GM19035 (cell line): ENCODE data around the gene ZNF578.
A peak's percentile ranks its signal among the peaks of the same experiment; 100 is the strongest.
"Not testable (repeated sequence)": the region's sequence is repeated elsewhere in the genome, so short reads cannot be mapped to it uniquely, and the experiment has no call there.

Experiments
- ATAC-seq: cut with Tn5 transposase; IDR thresholded peaks from one replicate; pipeline ENCODE4 v1.9.1; 2021; ENCODE audit not compliant: unreplicated experiment

ZNF578 gene

GRCh38 chr19:52507266-52507665, 53.9 kb downstream of the ZNF578 start:
- no peak for ATAC-seq

- ATAC-seq = no peak
Measured at GRCh38 chr19:52516191-52516590, 62.8 kb downstream of the ZNF578 start.

- no peak for ATAC-seq
Measured at GRCh38 chr19:52518646-52519045, 65.3 kb downstream of the ZNF578 start.

- ATAC-seq = not testable (repeated sequence)
Measured at GRCh38 chr19:52519175-52519574, 65.8 kb downstream of the ZNF578 start.

- ATAC-seq = no peak
Measured at GRCh38 chr19:52520013-52520412, 66.7 kb downstream of the ZNF578 start.

- no peak for ATAC-seq
Measured at GRCh38 chr19:52522551-52522950, 69.2 kb downstream of the ZNF578 start.

- no peak for ATAC-seq
Measured at GRCh38 chr19:52524086-52524485, 70.7 kb downstream of the ZNF578 start.

GRCh38 chr19:52527134-52527955, 74.0 kb downstream of the ZNF578 start, which contains the start of gene ZNF808:
Gene ZNF808 (plus strand): TSS chr19:52527668. CDS start chr19:52543285, 15,617 bp downstream.
- peak; percentile 80 for ATAC-seq

GRCh38 chr19:52527956-52528351, 74.6 kb downstream of the ZNF578 start:
- peak; percentile 32 for ATAC-seq

GRCh38 chr19:52532480-52532879, 79.1 kb downstream of the ZNF578 start:
- ATAC-seq = no peak

GRCh38 chr19:52533901-52534300, 80.5 kb downstream of the ZNF578 start:
- ATAC-seq = no peak

GRCh38 chr19:52535385-52535770, 82.0 kb downstream of the ZNF578 start:
- not testable (repeated sequence) for ATAC-seq

GRCh38 chr19:52535771-52536447, 82.6 kb downstream of the ZNF578 start:
- peak; percentile 83 for ATAC-seq

- peak; percentile 24 for ATAC-seq
Measured at GRCh38 chr19:52536448-52536800, 83.1 kb downstream of the ZNF578 start.

GRCh38 chr19:52538815-52539214, 85.5 kb downstream of the ZNF578 start:
- not testable (repeated sequence) for ATAC-seq

- ATAC-seq = not testable (repeated sequence)
Measured at GRCh38 chr19:52541176-52541575, 87.8 kb downstream of the ZNF578 start.

GRCh38 chr19:52541608-52542007, 88.3 kb downstream of the ZNF578 start:
- no peak for ATAC-seq

GRCh38 chr19:52542541-52542940, 89.2 kb downstream of the ZNF578 start:
- ATAC-seq = not testable (repeated sequence)

- ATAC-seq = no peak
Measured at GRCh38 chr19:52542984-52543664, 89.8 kb downstream of the ZNF578 start.

- ATAC-seq = no peak
Measured at GRCh38 chr19:52554216-52554971, 101.0 kb downstream of the ZNF578 start.
